Esophagus muscularis mucosa (tissue), 4 donors: ENCODE data around the gene TJAP1. TPM values are rescaled to one million over a fixed set of nuclear protein-coding genes. Genes with fewer than 3 reads are reported as not detected.

Experiments used
- DNase-seq: peaks from one replicate; pipeline ENCODE4 v3.0.0-alpha.2; 2017; ENCODE audit errors: extremely low spot score
- H3K27ac ChIP-seq, 4 donors: fragments of 200-600 bp; sonication (generic); replicated peaks in 1 of 4; 1 replicate in 3 of 4; 2 replicates in 1 of 4; pipeline ENCODE4 v1.5.1; 2016 to 2019; ENCODE audit warnings: mild to moderate bottlenecking in 1 of 4
- H3K27me3 ChIP-seq, 4 donors: fragments of 200-600 bp; sonication (generic); one replicate each; pipeline versions ENCODE4 v1.5.1 to v1.6.0; 2016 to 2019
- H3K36me3 ChIP-seq, 4 donors: fragments of 200-600 bp; sonication (generic); one replicate each; pipeline ENCODE4 v1.5.1; 2016 to 2019
- H3K4me1 ChIP-seq, 4 donors: fragments of 200-600 bp; sonication (generic); one replicate each; pipeline ENCODE4 v1.5.1; 2016 to 2019
- H3K4me3 ChIP-seq, 4 donors: fragments of 200-600 bp; sonication (generic); 1 replicate in 2 of 4; 2 replicates in 2 of 4; pipeline ENCODE4 v1.5.1; 2016 to 2019; ENCODE audit warnings: mild to moderate bottlenecking in 4 of 4, moderate library complexity in 1 of 4
- H3K9me3 ChIP-seq, 4 donors: fragments of 200-600 bp; sonication (generic); 1 replicate in 3 of 4; 2 replicates in 1 of 4; pipeline ENCODE4 v1.5.1; 2016 to 2019
- EP300 ChIP-seq: sonication (generic); formaldehyde crosslinking; IDR thresholded peaks from one replicate; pipeline ENCODE4 v1.6.1; 2017; ENCODE audit warnings: antibody characterized with exemption
- POLR2A ChIP-seq: fragments of 450-650 bp; IDR thresholded peaks from one replicate; pipeline ENCODE4 v1.6.1; 2017; ENCODE audit warnings: antibody characterized with exemption, moderate library complexity, mild to moderate bottlenecking, low read depth
- POLR2AphosphoS5 ChIP-seq, 2 donors: sonication (generic); formaldehyde crosslinking; IDR thresholded peaks; one replicate each; pipeline ENCODE4 v1.6.1; 2017; ENCODE audit warnings: antibody characterized with exemption in 2 of 2
- WGBS: methylation state at CpG from one replicate; pipeline ENCODE4 v1.1.5; 2018; 5-methylcytosine and 5-hydroxymethylcytosine counted together
- intact Hi-C: fragments of 100-400 bp; cut with DNase I; formaldehyde crosslinking; loops from one replicate; pipeline ENCODE4 v1.15.1; 2023
- total RNA-seq, 4 donors: library from RNA; depleted of rRNA; stranded (reverse); fragments of >200 nt; gene quantifications; one replicate each; pipeline versions ENCODE4 v1.1.0 to v1.2.1, GENCODE V29; 2016
- TF ChIP-seq, protein P1 (sequence below), 3 experiments: fragments of 200-600 bp in 2 of 3; fragments of 450-650 bp in 1 of 3; sonication (generic) in 2 of 3; IDR thresholded peaks; one replicate each; pipeline ENCODE4 v1.5.1; 2017 to 2019; ENCODE audit warnings: antibody characterized with exemption in 3 of 3, mild to moderate bottlenecking in 2 of 3, moderate library complexity in 1 of 3

The TJAP1 gene
- total RNA-seq, 4 donors from 2014 or later = 19.9 to 34.4 (median 26.4) TPM

GRCh38 chr6:43509984-43510826, 32.8 kb downstream of the TJAP1 start, which contains the start of gene LRRC73:
LRRC73 (minus strand) TSS chr6:43510346; CDS start chr6:43509785, 561 bp downstream.
- 10% methylated on average over 18 of the region's 96 CpGs for WGBS
- Histone ChIP-seq H3K9me3 (no peaks in the 10 kb centered on the region), H3K27me3 (peaks cover 0 to 6% (median 0%) of the 10 kb centered on the region in 4 donors), H3K4me1 (peaks cover 42 to 58% (median 52%) of the 10 kb centered on the region in 4 donors), H3K27ac (peak within 1 kb of the TSS; percentile 54 to 70 (median 60)), H3K36me3 (peaks cover 44 to 51% (median 46%) of the 10 kb centered on the region in 4 donors), H3K4me3 (peak within 1 kb of the TSS; percentile 65 to 83 (median 73))
- peak; percentile 94 for DNase-seq
- no peak for TF ChIP-seq EP300
- TF ChIP-seq POLR2AphosphoS5 (IDR thresholded peaks at IDR 0.05) = peak; percentile 66 to 67
- intact Hi-C loops = loop anchor here (5.0 to 10.0 kb wide), 2 partner anchors 248 to 335 kb away; partner anchors contain the start of gene SRF

DNA sequence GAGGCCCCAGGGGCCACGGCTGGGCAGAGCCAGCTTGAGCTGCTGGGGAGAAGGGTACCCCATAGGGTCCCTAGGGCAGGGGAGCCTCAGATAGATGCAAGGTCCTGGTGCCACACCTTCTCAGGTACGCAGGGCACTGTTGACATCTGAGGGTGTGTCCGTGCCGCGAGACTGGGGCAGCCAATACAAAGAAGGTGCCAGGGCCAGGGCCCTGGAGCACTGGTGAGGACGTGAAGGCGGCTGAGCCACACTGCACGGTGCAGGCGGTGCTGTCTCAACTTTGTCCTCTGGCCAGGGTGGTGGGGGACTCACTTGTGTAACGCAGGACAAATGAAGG, 33.4 kb downstream of the TJAP1 start:
- H3K36me3 ChIP-seq = peaks cover 38 to 51% (median 45%) of the 10 kb centered on the region in 4 donors
- no peaks in the 10 kb centered on the region for H3K9me3 ChIP-seq
- H3K4me1 ChIP-seq = peaks cover 48 to 64% (median 58%) of the 10 kb centered on the region in 4 donors
- WGBS = 95% methylated on average over 9 of the region's 10 CpGs
- H3K4me3 ChIP-seq = peak overlapping the region; percentile 65 to 83 (median 73)
- DNase-seq = no peak
- peaks cover 0 to 6% (median 0%) of the 10 kb centered on the region in 4 donors for H3K27me3 ChIP-seq
- no peak for TF ChIP-seq POLR2AphosphoS5 (IDR thresholded peaks at IDR 0.05)
- intact Hi-C loops = loop anchor here (10.0 kb wide), 1 partner anchor 336 kb away; the partner anchor contains the start of gene SRF
- H3K27ac ChIP-seq = peak overlapping the region; percentile 54 to 70 (median 60)

DNA sequence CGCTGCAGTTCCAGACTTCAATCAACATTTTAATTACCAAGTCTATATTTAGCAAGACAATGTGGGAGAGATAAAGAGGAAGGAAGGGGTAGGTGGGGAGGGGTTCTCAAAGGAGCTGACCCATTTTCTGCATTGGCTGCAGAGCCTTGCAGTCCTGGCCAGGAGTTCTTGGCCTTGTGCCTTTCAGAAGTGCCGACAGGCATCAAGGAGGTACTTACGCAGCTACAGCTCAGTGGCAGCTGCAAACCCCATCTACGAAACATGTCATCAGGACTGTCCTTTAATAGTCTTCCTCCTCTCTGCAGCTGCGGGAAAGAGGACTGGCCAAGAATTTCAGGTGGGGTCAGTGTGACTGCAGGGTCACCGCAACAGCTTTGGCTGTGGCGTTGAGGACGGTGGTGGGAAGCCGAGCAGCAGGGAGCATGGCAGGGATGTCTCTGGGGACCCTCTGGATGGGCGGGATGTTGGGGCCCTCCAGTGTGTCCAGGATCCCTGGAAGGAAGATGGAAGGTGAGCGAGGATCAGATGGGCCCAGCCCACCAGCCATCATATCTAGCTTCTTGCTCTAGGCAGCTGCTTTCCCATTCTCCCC, 34.5 kb downstream of the TJAP1 start:
- Histone ChIP-seq H3K27me3 (peaks cover 0 to 6% (median 0%) of the 10 kb centered on the region in 4 donors), H3K9me3 (no peaks in the 10 kb centered on the region), H3K27ac (no peak overlapping the region), H3K36me3 (peaks cover 36 to 51% (median 43%) of the 10 kb centered on the region in 4 donors), H3K4me1 (peaks cover 45 to 64% (median 59%) of the 10 kb centered on the region in 4 donors), H3K4me3 (no peak overlapping the region)
- intact Hi-C loops = loop anchor here (10.0 kb wide), 1 partner anchor 337 kb away; the partner anchor contains the start of gene SRF
- DNase-seq = no peak
- WGBS = 82% methylated on average over 9 of the region's 11 CpGs
- TF ChIP-seq POLR2AphosphoS5 (IDR thresholded peaks at IDR 0.05) (no peak), EP300 (no peak), POLR2A (no peak)
- TF ChIP-seq, protein P1, sequence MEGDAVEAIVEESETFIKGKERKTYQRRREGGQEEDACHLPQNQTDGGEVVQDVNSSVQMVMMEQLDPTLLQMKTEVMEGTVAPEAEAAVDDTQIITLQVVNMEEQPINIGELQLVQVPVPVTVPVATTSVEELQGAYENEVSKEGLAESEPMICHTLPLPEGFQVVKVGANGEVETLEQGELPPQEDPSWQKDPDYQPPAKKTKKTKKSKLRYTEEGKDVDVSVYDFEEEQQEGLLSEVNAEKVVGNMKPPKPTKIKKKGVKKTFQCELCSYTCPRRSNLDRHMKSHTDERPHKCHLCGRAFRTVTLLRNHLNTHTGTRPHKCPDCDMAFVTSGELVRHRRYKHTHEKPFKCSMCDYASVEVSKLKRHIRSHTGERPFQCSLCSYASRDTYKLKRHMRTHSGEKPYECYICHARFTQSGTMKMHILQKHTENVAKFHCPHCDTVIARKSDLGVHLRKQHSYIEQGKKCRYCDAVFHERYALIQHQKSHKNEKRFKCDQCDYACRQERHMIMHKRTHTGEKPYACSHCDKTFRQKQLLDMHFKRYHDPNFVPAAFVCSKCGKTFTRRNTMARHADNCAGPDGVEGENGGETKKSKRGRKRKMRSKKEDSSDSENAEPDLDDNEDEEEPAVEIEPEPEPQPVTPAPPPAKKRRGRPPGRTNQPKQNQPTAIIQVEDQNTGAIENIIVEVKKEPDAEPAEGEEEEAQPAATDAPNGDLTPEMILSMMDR (IDR thresholded peaks at IDR 0.05) = no peak

DNA sequence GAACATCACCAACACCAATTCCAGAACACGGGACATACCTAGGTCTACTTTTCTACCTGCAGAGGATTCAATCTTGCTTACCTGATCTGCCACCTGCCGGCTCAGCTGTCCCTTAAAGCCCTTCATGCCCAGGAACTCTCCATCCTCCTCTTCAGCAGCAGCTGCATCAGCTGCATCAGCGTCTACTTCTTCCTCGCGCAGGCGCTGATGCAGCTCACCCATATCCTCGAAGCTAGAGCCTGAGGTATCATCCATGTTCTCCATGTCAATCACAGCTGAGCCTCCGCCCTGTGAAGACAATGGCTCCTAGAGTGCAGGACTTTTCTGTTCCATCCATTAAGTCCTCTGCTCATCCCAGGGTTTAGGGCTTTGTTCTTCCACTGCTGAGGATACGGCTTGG, 38.4 kb downstream of the TJAP1 start:
- Histone ChIP-seq H3K9me3 (no peaks in the 10 kb centered on the region), H3K36me3 (peaks cover 53 to 69% (median 60%) of the 10 kb centered on the region in 4 donors), H3K4me1 (peaks cover 43 to 58% (median 55%) of the 10 kb centered on the region in 4 donors), H3K27me3 (no peaks in the 10 kb centered on the region), H3K27ac (peak overlapping the region in 3 of 4 donors; percentile 85 to 89 (median 87)), H3K4me3 (peak overlapping the region; percentile 77 to 92 (median 86))
- TF ChIP-seq, protein P1 (IDR thresholded peaks at IDR 0.05) = no peak
- no peak for TF ChIP-seq POLR2AphosphoS5 (IDR thresholded peaks at IDR 0.05)
- WGBS = 75% methylated on average over 9 of the region's 9 CpGs
- intact Hi-C loops = loop anchor here (10.0 kb wide), 1 partner anchor 341 kb away; the partner anchor contains the start of gene SRF
- no peak for DNase-seq

- H3K4me3 ChIP-seq = peak overlapping the region; percentile 77 to 92 (median 86)
- TF ChIP-seq, protein P1 (IDR thresholded peaks at IDR 0.05) = no peak
- TF ChIP-seq EP300 (no peak), POLR2AphosphoS5 (IDR thresholded peaks at IDR 0.05) (no peak), POLR2A (no peak)
- DNase-seq = no peak
- no peaks in the 10 kb centered on the region for H3K27me3 ChIP-seq
- H3K9me3 ChIP-seq = no peaks in the 10 kb centered on the region
- intact Hi-C loops = loop anchor here (10.0 kb wide), 1 partner anchor 342 kb away; the partner anchor contains the start of gene SRF
- peaks cover 58 to 69% (median 64%) of the 10 kb centered on the region in 4 donors for H3K36me3 ChIP-seq
- 1% methylated on average over 10 of the region's 10 CpGs for WGBS
- H3K27ac ChIP-seq = peak overlapping the region; percentile 85 to 89 (median 88)
- peaks cover 41 to 56% (median 54%) of the 10 kb centered on the region in 4 donors for H3K4me1 ChIP-seq
These were observed 39.0 kb downstream of the TJAP1 start for GRCh38 chr6:43516367-43516696.
